DMS 273 (cell line): ENCODE measurements around the gene OSBPL9.

Experiments used
- DNase-seq: peaks from one replicate; lab custom pipeline; 2025; ENCODE audit not compliant: unreplicated experiment; lab: John Stamatoyannopoulos, UW

OSBPL9 gene

GRCh38 chr1:51734896-51735745, 118.2 kb downstream of the OSBPL9 start:
- DNase-seq, result no peak

- no peak for DNase-seq
Observed at GRCh38 chr1:51735746-51736254, 118.9 kb downstream of the OSBPL9 start.

GRCh38 chr1:51736702-51737101, 119.8 kb downstream of the OSBPL9 start:
- peak; percentile 37 for DNase-seq

GRCh38 chr1:51738681-51739080, 121.8 kb downstream of the OSBPL9 start:
- no peak for DNase-seq

GRCh38 chr1:51740652-51741051, 123.8 kb downstream of the OSBPL9 start:
- DNase-seq, result no peak

GRCh38 chr1:51741121-51741681, 124.3 kb downstream of the OSBPL9 start:
- no peak for DNase-seq

- DNase-seq, result no peak
Observed at GRCh38 chr1:51744506-51745303, 127.8 kb downstream of the OSBPL9 start.

GRCh38 chr1:51745304-51745570, 128.3 kb downstream of the OSBPL9 start:
- DNase-seq, result no peak

- no peak for DNase-seq
Observed at GRCh38 chr1:51749151-51749550, 132.3 kb downstream of the OSBPL9 start.

- no peak for DNase-seq
Observed at GRCh38 chr1:51750218-51750617, 133.3 kb downstream of the OSBPL9 start.

GRCh38 chr1:51750729-51751128, 133.8 kb downstream of the OSBPL9 start:
- no peak for DNase-seq

- no peak for DNase-seq
Observed at GRCh38 chr1:51752073-51752948, 135.4 kb downstream of the OSBPL9 start.

GRCh38 chr1:51753969-51754368, 137.1 kb downstream of the OSBPL9 start:
- no peak for DNase-seq

GRCh38 chr1:51754666-51755065, 137.8 kb downstream of the OSBPL9 start:
- no peak for DNase-seq

- no peak for DNase-seq
Observed at GRCh38 chr1:51755437-51755836, 138.5 kb downstream of the OSBPL9 start.

- no peak for DNase-seq
Observed at GRCh38 chr1:51756290-51756689, 139.4 kb downstream of the OSBPL9 start.

GRCh38 chr1:51758310-51758709, 141.4 kb downstream of the OSBPL9 start:
- no peak for DNase-seq

- DNase-seq, result no peak
Observed at GRCh38 chr1:51760872-51761271, 144.0 kb downstream of the OSBPL9 start.

GRCh38 chr1:51761351-51761750, 144.5 kb downstream of the OSBPL9 start:
- DNase-seq, result no peak

- peak; percentile 67 for DNase-seq
Observed at GRCh38 chr1:51768971-51769588, 152.2 kb downstream of the OSBPL9 start.
